Choroid plexus epithelial cell (primary cell): ENCODE data around the gene ELFN1.

Experiments
- DNase-seq: peaks from one replicate; pipeline ENCODE4 v3.0.0-alpha.2; 2010; ENCODE audit warnings: low read depth
- H3K4me3 ChIP-seq: 2 replicates; pipeline ENCODE4 v1.5.1; 2011; ENCODE audit warnings: low read depth, mild to moderate bottlenecking, control low read depth, low read length, moderate library complexity
- TF ChIP-seq, protein P1 (sequence below): conservative IDR thresholded peaks from 2 replicates; pipeline ENCODE4 v1.5.1; 2011; ENCODE audit warnings: low read depth, mild to moderate bottlenecking, control low read depth, inconsistent platforms, low read length, moderate library complexity

ELFN1 gene

GRCh38 chr7:1727812-1728570 lies 57.9 kb downstream of the ELFN1 start:
- no peak for DNase-seq
- H3K4me3 ChIP-seq, result no peak overlapping the region
- TF ChIP-seq, protein P1, sequence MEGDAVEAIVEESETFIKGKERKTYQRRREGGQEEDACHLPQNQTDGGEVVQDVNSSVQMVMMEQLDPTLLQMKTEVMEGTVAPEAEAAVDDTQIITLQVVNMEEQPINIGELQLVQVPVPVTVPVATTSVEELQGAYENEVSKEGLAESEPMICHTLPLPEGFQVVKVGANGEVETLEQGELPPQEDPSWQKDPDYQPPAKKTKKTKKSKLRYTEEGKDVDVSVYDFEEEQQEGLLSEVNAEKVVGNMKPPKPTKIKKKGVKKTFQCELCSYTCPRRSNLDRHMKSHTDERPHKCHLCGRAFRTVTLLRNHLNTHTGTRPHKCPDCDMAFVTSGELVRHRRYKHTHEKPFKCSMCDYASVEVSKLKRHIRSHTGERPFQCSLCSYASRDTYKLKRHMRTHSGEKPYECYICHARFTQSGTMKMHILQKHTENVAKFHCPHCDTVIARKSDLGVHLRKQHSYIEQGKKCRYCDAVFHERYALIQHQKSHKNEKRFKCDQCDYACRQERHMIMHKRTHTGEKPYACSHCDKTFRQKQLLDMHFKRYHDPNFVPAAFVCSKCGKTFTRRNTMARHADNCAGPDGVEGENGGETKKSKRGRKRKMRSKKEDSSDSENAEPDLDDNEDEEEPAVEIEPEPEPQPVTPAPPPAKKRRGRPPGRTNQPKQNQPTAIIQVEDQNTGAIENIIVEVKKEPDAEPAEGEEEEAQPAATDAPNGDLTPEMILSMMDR, result no peak

DNA sequence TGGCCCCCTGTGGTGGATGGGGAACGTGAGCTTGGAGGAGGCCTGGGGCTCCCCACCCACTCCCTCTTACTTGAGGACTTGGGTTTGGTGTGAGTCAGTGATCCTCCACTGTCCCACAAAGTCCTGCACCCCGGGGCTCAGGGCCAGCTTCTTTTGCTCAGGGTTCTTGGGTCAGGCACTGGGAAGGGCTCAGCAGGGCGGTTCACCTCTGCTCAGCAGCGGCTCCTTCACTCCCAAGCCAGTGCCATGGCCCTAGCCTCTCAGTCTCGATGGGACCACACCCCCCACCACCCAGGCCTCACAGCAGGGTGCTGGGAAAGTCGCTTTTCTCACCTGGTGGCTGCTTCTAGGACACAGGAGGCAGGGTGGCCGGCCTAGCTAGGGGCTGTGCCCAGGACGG lies 59.1 kb downstream of the ELFN1 start:
- DNase-seq, result no peak
- TF ChIP-seq, protein P1, result no peak
- no peak overlapping the region for H3K4me3 ChIP-seq

GRCh38 chr7:1729773-1730172 lies 59.7 kb downstream of the ELFN1 start:
- DNase-seq, result no peak
- TF ChIP-seq, protein P1, result no peak
- no peak overlapping the region for H3K4me3 ChIP-seq

GRCh38 chr7:1732072-1732471 lies 62.0 kb downstream of the ELFN1 start:
- DNase-seq, result no peak
- TF ChIP-seq, protein P1, result no peak
- no peak overlapping the region for H3K4me3 ChIP-seq

GRCh38 chr7:1732645-1733044 lies 62.6 kb downstream of the ELFN1 start:
- TF ChIP-seq, protein P1, result no peak
- no peak for DNase-seq

DNA sequence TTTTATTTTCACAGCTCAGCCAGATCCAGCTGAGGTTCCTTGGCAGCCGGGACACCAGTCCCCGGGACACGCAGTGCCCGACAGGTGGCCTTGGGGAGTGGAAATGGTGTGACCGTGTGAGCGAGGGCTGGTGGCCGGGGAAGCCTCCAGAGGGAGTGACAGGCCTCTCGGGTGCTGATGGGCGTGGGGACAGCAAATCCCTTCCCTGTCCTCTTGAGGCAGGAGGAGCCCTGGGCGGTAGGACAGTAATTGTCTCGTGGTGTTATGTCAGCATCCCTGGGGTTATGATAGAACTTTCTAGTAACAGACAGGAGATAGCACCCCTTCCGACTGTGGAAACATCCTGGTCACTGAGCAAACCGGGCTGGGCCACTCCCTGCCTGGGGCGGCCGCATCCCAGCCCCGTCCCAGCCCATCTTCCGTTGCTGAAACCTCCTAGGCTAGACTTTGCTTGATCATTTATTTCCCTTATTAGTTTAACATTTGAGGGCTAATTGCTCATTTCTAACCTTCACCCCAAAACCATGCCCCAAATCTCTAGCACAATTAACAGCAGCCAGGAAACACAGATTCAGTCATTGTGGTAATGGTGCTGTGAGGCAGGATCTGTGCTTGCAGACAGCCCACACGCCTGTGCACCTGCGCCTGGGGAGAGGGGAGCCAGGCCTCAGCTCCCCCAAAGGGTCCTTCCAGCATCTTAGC lies 63.3 kb downstream of the ELFN1 start:
- no peak overlapping the region for H3K4me3 ChIP-seq
- TF ChIP-seq, protein P1, result no peak
- DNase-seq, result no peak

More at GRCh38 chr7:1732645-1733044, 62.6 kb downstream of the ELFN1 start:
- no peak overlapping the region for H3K4me3 ChIP-seq
